Measurements from ENCODE around the gene FAM163A.

GRCh38 chr1:179745131-179745611 lies 2.1 kb downstream of the FAM163A start:
- TF ChIP-seq, protein P1, sequence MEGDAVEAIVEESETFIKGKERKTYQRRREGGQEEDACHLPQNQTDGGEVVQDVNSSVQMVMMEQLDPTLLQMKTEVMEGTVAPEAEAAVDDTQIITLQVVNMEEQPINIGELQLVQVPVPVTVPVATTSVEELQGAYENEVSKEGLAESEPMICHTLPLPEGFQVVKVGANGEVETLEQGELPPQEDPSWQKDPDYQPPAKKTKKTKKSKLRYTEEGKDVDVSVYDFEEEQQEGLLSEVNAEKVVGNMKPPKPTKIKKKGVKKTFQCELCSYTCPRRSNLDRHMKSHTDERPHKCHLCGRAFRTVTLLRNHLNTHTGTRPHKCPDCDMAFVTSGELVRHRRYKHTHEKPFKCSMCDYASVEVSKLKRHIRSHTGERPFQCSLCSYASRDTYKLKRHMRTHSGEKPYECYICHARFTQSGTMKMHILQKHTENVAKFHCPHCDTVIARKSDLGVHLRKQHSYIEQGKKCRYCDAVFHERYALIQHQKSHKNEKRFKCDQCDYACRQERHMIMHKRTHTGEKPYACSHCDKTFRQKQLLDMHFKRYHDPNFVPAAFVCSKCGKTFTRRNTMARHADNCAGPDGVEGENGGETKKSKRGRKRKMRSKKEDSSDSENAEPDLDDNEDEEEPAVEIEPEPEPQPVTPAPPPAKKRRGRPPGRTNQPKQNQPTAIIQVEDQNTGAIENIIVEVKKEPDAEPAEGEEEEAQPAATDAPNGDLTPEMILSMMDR (IDR thresholded peaks at IDR 0.05), result no peak
- TF ChIP-seq POLR2A (IDR thresholded peaks at IDR 0.05), result no peak

Measured in uterus (tissue), 2 donors.